ENCODE data around the gene MTCL1. TPM values are rescaled to one million over a fixed set of nuclear protein-coding genes. Genes with fewer than 3 reads are reported as not detected.

Gene MTCL1
- total RNA-seq, 1 donor from 2014 or later = 50.5 TPM

DNA sequence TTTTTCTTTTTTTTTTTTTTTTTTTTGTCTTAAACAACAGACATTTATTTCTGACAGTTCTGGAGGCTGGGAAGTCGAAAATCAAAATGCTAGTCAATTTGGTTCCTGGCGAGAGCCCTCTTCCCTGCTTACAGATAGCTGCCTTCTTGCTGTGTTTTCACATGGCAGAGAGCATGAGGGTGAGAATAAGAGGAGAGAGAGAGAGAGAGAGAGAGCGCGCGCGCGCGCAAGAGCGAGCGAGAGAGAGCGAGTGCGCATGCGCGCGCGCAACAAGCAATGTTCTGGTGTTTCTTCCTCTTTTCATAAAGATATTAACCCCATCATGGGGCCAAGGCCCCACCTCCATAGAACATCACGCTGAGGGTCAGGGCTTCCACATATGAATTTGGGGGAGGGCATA, 20.9 kb downstream of the MTCL1 start:
- DNase-seq (ENCODE audit: low read depth) = no peak
- no peak for TF ChIP-seq CTCF (IDR thresholded peaks at IDR 0.05; ENCODE audit: insufficient read depth, low read length, poor library complexity, severe bottlenecking)
- Histone ChIP-seq H3K36me3 (ENCODE audit: control insufficient read depth, insufficient read depth, low read length) (peaks cover 1% of the 10 kb centered on the region), H3K27me3 (ENCODE audit: control insufficient read depth, insufficient read depth, low read length) (no peaks in the 10 kb centered on the region), H3K4me3 (ENCODE audit: low read depth, low read length) (no peak overlapping the region)

DNA sequence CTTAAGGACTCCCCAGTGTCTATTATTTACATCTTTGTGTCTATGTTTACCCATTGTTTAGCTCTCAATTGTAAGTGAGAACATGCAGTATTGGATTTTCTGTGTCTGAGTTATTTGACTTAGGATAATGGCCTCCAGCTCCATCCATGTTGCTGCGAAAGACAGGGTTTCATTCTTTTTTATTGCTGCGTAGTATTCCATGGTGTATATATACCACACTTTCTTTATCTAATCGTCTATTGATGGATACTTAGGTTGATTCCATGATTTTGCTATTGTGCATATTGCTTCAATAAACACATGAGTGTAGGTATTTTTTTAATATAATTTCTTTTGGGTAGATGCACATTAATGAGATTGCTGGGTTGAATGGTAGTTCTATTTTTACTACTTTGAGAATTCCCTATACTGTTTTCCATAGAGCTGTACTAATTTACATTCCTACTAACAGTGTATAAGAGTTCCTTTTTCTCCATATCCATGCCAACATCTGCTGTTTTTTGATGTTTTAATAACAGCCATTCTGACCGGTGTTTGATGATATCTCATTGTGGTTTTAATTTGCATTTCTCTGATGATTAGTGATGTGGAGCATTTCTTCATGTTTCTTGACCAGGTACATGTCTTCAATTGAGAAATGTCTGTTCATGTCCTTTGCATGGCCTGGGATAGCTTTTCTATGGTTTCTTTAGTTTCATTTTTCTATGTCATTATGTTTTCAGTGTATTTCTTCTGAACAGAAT, 21.8 kb downstream of the MTCL1 start:
- peaks cover 1% of the 10 kb centered on the region for H3K36me3 ChIP-seq (ENCODE audit: control insufficient read depth, insufficient read depth, low read length)
- no peak for DNase-seq (ENCODE audit: low read depth)
- H3K4me3 ChIP-seq (ENCODE audit: low read depth, low read length) = no peak overlapping the region
- TF ChIP-seq CTCF (IDR thresholded peaks at IDR 0.05; ENCODE audit: insufficient read depth, low read length, poor library complexity, severe bottlenecking) = no peak
- H3K27me3 ChIP-seq (ENCODE audit: control insufficient read depth, insufficient read depth, low read length) = no peaks in the 10 kb centered on the region

DNA sequence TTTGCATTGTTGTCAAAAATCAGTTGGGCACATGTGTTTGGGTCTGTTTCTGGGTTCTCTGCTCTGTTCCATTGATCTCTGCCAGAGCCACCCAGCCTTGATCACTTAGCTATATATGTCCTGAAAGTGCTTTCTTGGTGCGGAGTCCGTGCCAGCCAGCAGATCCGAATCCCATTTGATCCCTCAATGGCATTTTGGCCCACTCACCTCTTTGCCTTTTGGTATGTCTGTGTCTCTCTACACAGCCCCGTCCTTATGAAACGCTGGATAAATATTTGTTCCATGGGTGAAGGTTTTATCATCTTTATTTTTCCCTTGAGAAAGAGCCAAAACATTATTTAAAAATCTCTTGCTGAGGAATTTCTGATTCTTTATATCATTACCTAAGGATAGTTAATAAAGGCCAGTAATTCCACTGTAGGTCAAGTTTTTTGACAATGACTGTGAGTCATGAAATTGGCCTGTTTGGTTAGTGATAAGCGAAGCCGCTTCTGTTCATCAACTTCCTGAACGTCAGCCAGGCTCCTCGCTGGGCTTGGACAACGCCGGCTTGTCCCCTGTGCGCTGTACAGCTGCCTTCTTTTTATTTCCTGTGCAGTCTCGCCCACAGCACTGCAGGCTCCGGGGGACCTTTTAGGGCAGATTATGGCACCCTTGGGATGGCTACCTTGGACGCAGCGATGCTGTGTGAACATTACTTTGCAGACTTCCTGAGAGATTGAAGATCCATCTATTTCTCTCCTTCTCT, 24.9 kb downstream of the MTCL1 start:
- peaks cover 1% of the 10 kb centered on the region for H3K36me3 ChIP-seq (ENCODE audit: control insufficient read depth, insufficient read depth, low read length)
- no peak for DNase-seq (ENCODE audit: low read depth)
- no peaks in the 10 kb centered on the region for H3K27me3 ChIP-seq (ENCODE audit: control insufficient read depth, insufficient read depth, low read length)
- TF ChIP-seq CTCF (IDR thresholded peaks at IDR 0.05; ENCODE audit: insufficient read depth, low read length, poor library complexity, severe bottlenecking) = no peak
- no peak overlapping the region for H3K4me3 ChIP-seq (ENCODE audit: low read depth, low read length)

DNA sequence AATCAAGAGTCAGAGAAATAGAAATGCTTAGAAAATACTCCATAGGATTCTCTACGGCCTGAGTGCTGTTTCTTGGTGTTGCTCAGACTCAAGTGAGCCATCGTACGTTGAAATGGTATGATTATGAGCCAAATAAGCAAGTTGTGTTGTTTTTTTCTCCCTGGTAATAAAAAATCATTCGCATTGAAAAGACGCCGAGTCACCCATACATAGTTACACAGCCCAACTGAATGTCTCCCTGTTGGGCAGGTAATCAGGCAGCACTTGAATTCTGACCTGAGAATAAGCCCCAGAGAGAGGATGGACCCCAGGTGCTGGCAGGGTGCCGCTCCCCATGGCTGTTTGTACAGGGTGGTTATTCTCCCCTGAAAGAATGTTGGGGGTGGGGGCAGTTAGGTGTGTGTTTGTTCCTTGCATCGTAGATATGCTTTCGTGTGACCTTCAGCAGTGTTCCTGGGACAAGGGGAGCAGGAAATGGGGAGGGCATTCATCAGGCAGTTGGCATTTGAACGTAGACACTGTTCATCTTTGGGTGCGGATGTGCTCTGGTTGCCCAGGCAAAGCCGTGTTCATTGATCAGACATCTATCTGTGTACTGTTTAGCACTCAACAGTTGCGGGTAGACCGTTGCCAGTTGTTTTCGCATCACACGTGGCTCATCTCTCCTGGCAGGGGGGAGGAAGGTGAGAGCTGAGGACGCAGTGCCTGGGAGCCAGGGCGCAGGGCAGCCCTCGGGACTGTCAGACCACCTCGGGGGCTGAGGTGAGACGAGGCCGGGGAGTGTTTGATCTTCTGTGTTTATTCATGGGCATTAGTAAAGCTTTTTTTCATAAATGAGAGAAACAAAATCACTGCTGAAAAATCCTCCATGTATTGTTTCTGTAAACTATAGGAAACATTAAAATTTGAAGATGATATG, 27.3 kb downstream of the MTCL1 start:
- no peak for DNase-seq (ENCODE audit: low read depth)
- TF ChIP-seq CTCF (IDR thresholded peaks at IDR 0.05; ENCODE audit: insufficient read depth, low read length, poor library complexity, severe bottlenecking) = no peak
- Histone ChIP-seq H3K27me3 (ENCODE audit: control insufficient read depth, insufficient read depth, low read length) (no peaks in the 10 kb centered on the region), H3K4me3 (ENCODE audit: low read depth, low read length) (no peak overlapping the region), H3K36me3 (ENCODE audit: control insufficient read depth, insufficient read depth, low read length) (peaks cover 2% of the 10 kb centered on the region)

DNA sequence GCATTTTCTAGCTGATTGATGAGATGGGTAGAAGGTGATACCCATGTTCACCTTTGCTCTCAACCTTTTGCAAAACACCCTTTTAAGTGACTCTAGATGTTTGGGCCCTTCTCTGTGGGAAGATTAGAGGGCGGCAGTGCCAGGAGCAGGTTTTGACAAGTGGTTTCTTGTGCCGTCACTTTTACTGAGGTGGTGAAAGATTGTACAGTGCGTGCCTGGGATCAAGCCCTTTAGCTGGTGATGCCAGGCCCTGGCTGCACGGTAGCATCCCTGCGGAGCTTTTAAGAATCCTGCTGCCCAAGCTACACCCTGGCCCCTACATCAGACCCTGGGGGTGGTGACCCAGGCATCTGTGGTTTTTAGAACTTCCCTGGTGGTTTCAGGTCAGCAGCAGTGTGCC, 29.1 kb downstream of the MTCL1 start:
- no peaks in the 10 kb centered on the region for H3K27me3 ChIP-seq (ENCODE audit: control insufficient read depth, insufficient read depth, low read length)
- TF ChIP-seq CTCF (IDR thresholded peaks at IDR 0.05; ENCODE audit: insufficient read depth, low read length, poor library complexity, severe bottlenecking) = no peak
- no peak for DNase-seq (ENCODE audit: low read depth)
- H3K4me3 ChIP-seq (ENCODE audit: low read depth, low read length) = no peak overlapping the region
- H3K36me3 ChIP-seq (ENCODE audit: control insufficient read depth, insufficient read depth, low read length) = peaks cover 2% of the 10 kb centered on the region
